Panc1 (cell line): ENCODE results near the gene NPTX1. TPM values are rescaled to one million over a fixed set of nuclear protein-coding genes. Genes with fewer than 3 reads are reported as not detected.

Experiments used
- ATAC-seq: fragments of 200-7000 bp; cut with Tn5 transposase; 2 replicates; pipeline ENCODE4 v1.9.1; 2020; ENCODE audit warnings: mild to moderate bottlenecking, moderate library complexity
- BruUV-seq: library from RNA; stranded (reverse); fragments of 400-500 nt; replicated peaks from 2 replicates; lab custom pipeline; 2021; lab: Mats Ljungman, UMichigan
- CTCF ChIA-PET: fragments of 300-600 bp; sonication (Branson Sonifier 250); formaldehyde crosslinking; loops from one replicate; lab custom pipeline; 2022; ENCODE audit warnings: antibody characterized with exemption; lab: Charles Lee
- POLR2A ChIA-PET: fragments of 300-600 bp; sonication (Branson Sonifier 250); formaldehyde crosslinking; loops from one replicate; lab custom pipeline; 2022; ENCODE audit warnings: antibody characterized with exemption; lab: Charles Lee
- DNase-seq: peaks from one replicate; pipeline ENCODE4 v3.0.0-alpha.2; 2010; ENCODE audit warnings: low read depth, low spot score
- H3K27ac ChIP-seq: 2 replicates; pipeline ENCODE4 v1.5.1; 2011; ENCODE audit warnings: mild to moderate bottlenecking, low read length, inconsistent platforms
- H3K27me3 ChIP-seq: fragments of 200-500 bp; sonication (Bioruptor generic); 2 replicates; pipeline ENCODE4 v1.6.0; 2014; ENCODE audit warnings: low read length, inconsistent platforms; ENCODE audit not compliant: control insufficient read depth, insufficient read depth
- H3K36me3 ChIP-seq: fragments of 200-500 bp; sonication (Bioruptor generic); 2 replicates; pipeline ENCODE4 v1.5.1; 2014; ENCODE audit warnings: inconsistent platforms, mild to moderate bottlenecking, low read length, moderate library complexity; ENCODE audit not compliant: control insufficient read depth, insufficient read depth
- H3K4me1 ChIP-seq: 2 replicates; pipeline ENCODE4 v1.5.1; 2011; ENCODE audit warnings: inconsistent platforms, mild to moderate bottlenecking, low read length, moderate library complexity; ENCODE audit not compliant: control insufficient read depth, insufficient read depth
- H3K4me3 ChIP-seq, 2 experiments: 2 replicates each; pipeline ENCODE4 v1.5.1; 2011 to 2012; ENCODE audit warnings: low read depth in 2 of 2, low read length in 2 of 2, mild to moderate bottlenecking in 2 of 2, inconsistent platforms in 1 of 2, moderate library complexity in 1 of 2
- H3K9me3 ChIP-seq: fragments of 200-500 bp; sonication (Bioruptor generic); 2 replicates; pipeline ENCODE4 v1.5.1; 2014; ENCODE audit warnings: low read depth, mild to moderate bottlenecking, inconsistent platforms, low read length, moderate library complexity; ENCODE audit not compliant: control insufficient read depth, insufficient read depth
- POLR2AphosphoS5 ChIP-seq: IDR thresholded peaks from 2 replicates; pipeline ENCODE4 v1.6.1; 2012; ENCODE audit warnings: mild to moderate bottlenecking, low read depth, low read length, moderate library complexity
- SIN3A ChIP-seq: IDR thresholded peaks from 2 replicates; pipeline ENCODE4 v1.6.1; 2012; ENCODE audit warnings: low read depth, mild to moderate bottlenecking, low read length, moderate library complexity, borderline replicate concordance; ENCODE audit not compliant: insufficient read depth
- TCF7L2 ChIP-seq: IDR thresholded peaks from 2 replicates; pipeline ENCODE4 v1.6.1; 2011; ENCODE audit warnings: mild to moderate bottlenecking, low read depth, low read length, inconsistent platforms
- in situ Hi-C: cut with HindIII; loops from 2 replicates; pipeline ENCODE4 v1.10.0; 2016; ENCODE audit warnings: low sequenced_read_pairs, low pct_unique_long_range_greater_than_20kb
- intact Hi-C: fragments of 100-400 bp; cut with micrococcal nuclease; formaldehyde crosslinking; loops from one replicate; pipeline ENCODE4 v1.10.0; 2022; ENCODE audit not compliant: unreplicated experiment
- total RNA-seq: library from RNA; stranded (reverse); gene quantifications from one replicate; pipeline ENCODE4 v1.2.1, GENCODE V29; 2021; ENCODE audit not compliant: unreplicated experiment
- TF ChIP-seq, protein P1 (sequence below), 2 experiments: IDR thresholded peaks; 2 replicates each; pipeline ENCODE4 v1.6.1; 2011 to 2012; ENCODE audit warnings: low read depth in 2 of 2, control low read depth in 1 of 2, low read length in 1 of 2, mild to moderate bottlenecking in 1 of 2, moderate library complexity in 1 of 2; ENCODE audit not compliant: insufficient read depth in 1 of 2
- TF ChIP-seq, protein P2 (sequence below): fragments of 450-650 bp; IDR thresholded peaks from 2 replicates; pipeline ENCODE4 v1.5.1; 2017; ENCODE audit warnings: mild to moderate bottlenecking

NPTX1 gene
- total RNA-seq, 1 experiment from 2014 or later: 1.1 TPM

DNA sequence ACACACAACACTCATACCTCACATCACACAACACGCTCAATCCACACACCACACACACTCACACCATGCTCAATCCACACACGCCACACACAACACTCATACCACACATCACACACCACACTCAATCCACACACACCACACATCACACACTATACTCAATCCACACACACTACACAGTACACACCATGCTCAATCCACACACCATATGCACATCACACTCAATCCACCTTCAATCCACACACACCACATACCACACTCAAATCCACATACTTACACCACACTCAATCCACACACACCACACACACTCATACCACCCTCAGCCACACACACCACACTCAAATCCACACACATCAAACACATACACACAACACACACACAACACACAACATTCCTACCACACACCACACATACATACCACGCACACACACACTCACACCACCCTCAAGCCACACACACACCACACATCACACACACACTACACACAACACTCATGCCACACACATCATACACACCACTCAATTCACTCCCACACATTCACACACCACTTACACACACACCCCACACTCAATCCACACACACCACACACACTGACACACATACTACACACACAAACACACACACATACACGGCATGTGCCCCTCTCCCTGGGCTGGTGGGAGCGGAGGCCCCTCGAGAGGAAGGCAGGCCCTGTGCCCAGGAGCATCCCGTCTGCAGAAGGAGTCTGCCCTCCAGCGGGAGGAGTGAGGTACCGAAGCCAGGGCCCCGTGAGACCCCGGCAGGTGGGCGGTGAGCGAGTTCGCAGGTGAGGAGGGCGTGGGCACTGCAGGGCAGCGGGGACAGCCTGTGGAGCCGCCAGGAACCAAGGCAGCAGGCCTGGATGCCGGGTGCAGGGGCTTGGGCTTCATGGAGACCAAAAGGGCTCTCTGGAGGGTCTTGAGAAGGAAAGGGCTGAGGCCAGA, 35.1 kb upstream of the NPTX1 start:
- no peaks in the 10 kb centered on the region for H3K27me3 ChIP-seq
- no peaks in the 10 kb centered on the region for H3K36me3 ChIP-seq
- in situ Hi-C loops (no loop called here), intact Hi-C loops (no loop called here)
- POLR2A ChIA-PET: no interaction called here
- DNase-seq (no peak), ATAC-seq (no peak)
- H3K27ac ChIP-seq: no peak overlapping the region
- CTCF ChIA-PET: interaction anchor here (0.6 kb wide), 1 partner anchor 396 kb away, joined by 5 read pairs; no protein-coding TSS in a partner anchor
- no peak overlapping the region for H3K4me3 ChIP-seq
- H3K4me1 ChIP-seq: no peaks in the 10 kb centered on the region
- BruUV-seq: no TSS peak
- H3K9me3 ChIP-seq: no peaks in the 10 kb centered on the region
- TF ChIP-seq, protein P1, sequence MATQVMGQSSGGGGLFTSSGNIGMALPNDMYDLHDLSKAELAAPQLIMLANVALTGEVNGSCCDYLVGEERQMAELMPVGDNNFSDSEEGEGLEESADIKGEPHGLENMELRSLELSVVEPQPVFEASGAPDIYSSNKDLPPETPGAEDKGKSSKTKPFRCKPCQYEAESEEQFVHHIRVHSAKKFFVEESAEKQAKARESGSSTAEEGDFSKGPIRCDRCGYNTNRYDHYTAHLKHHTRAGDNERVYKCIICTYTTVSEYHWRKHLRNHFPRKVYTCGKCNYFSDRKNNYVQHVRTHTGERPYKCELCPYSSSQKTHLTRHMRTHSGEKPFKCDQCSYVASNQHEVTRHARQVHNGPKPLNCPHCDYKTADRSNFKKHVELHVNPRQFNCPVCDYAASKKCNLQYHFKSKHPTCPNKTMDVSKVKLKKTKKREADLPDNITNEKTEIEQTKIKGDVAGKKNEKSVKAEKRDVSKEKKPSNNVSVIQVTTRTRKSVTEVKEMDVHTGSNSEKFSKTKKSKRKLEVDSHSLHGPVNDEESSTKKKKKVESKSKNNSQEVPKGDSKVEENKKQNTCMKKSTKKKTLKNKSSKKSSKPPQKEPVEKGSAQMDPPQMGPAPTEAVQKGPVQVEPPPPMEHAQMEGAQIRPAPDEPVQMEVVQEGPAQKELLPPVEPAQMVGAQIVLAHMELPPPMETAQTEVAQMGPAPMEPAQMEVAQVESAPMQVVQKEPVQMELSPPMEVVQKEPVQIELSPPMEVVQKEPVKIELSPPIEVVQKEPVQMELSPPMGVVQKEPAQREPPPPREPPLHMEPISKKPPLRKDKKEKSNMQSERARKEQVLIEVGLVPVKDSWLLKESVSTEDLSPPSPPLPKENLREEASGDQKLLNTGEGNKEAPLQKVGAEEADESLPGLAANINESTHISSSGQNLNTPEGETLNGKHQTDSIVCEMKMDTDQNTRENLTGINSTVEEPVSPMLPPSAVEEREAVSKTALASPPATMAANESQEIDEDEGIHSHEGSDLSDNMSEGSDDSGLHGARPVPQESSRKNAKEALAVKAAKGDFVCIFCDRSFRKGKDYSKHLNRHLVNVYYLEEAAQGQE (IDR thresholded peaks at IDR 0.05; ENCODE audit: insufficient read depth in 1 of 2, low read depth in 2 of 2, low read length in 1 of 2): no peak
- TF ChIP-seq, protein P2, sequence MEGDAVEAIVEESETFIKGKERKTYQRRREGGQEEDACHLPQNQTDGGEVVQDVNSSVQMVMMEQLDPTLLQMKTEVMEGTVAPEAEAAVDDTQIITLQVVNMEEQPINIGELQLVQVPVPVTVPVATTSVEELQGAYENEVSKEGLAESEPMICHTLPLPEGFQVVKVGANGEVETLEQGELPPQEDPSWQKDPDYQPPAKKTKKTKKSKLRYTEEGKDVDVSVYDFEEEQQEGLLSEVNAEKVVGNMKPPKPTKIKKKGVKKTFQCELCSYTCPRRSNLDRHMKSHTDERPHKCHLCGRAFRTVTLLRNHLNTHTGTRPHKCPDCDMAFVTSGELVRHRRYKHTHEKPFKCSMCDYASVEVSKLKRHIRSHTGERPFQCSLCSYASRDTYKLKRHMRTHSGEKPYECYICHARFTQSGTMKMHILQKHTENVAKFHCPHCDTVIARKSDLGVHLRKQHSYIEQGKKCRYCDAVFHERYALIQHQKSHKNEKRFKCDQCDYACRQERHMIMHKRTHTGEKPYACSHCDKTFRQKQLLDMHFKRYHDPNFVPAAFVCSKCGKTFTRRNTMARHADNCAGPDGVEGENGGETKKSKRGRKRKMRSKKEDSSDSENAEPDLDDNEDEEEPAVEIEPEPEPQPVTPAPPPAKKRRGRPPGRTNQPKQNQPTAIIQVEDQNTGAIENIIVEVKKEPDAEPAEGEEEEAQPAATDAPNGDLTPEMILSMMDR: no peak
- TF ChIP-seq TCF7L2: no peak
- no peak for TF ChIP-seq SIN3A
- no peak for TF ChIP-seq POLR2AphosphoS5

DNA sequence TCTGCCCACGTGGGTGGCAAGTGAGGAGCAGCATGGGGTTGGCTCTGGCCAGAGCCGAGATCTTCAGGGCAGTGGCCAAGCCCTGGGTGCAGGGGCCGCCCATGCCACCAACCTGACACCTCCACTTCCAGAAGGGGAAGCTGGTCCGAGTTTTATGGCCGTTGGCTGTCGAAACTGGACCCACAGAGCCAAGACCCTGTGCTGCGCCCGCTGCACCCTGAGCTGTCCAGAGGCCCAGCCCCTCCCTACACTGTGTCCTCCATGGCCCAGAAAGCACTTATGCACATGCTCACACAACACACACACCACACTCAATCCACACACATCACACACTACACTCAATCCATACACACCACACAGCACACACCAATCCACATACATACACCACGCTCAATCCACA, 34.4 kb upstream of the NPTX1 start:
- CTCF ChIA-PET: interaction anchor here (0.6 kb wide), 1 partner anchor 396 kb away, joined by 5 read pairs; no protein-coding TSS in a partner anchor

More for the DNA sequence above, 34.4 kb upstream of the NPTX1 start:
- Histone ChIP-seq H3K4me1 (no peaks in the 10 kb centered on the region), H3K9me3 (no peaks in the 10 kb centered on the region), H3K36me3 (no peaks in the 10 kb centered on the region), H3K4me3 (no peak overlapping the region), H3K27me3 (no peaks in the 10 kb centered on the region), H3K27ac (no peak overlapping the region)
- TF ChIP-seq SIN3A (no peak), POLR2AphosphoS5 (no peak), TCF7L2 (no peak)
- TF ChIP-seq, protein P2: no peak
- TF ChIP-seq, protein P1 (IDR thresholded peaks at IDR 0.05; ENCODE audit: insufficient read depth in 1 of 2, low read depth in 2 of 2, low read length in 1 of 2): no peak
- BruUV-seq: no TSS peak
- ATAC-seq: no peak
- intact Hi-C loops (no loop called here), in situ Hi-C loops (no loop called here)
- no peak for DNase-seq
- POLR2A ChIA-PET: no interaction called here
